GM12892 (cell line): ENCODE results near the gene C19orf81.

Source experiments
- POLR2A ChIP-seq: IDR thresholded peaks from 2 replicates; pipeline ENCODE4 v1.6.1; 2011; ENCODE audit warnings: low read depth, low read length, control low read depth
- POLR2AphosphoS5 ChIP-seq: IDR thresholded peaks from 2 replicates; pipeline ENCODE4 v1.6.1; 2011; ENCODE audit warnings: low read depth, low read length, control low read depth
- TAF1 ChIP-seq: IDR thresholded peaks from 2 replicates; pipeline ENCODE4 v1.6.1; 2011; ENCODE audit warnings: low read depth, mild to moderate bottlenecking, control low read depth, low read length, borderline replicate concordance

GRCh38 chr19:50677636-50678035 lies 28.4 kb downstream of the C19orf81 start:
- TF ChIP-seq POLR2A (no peak), POLR2AphosphoS5 (no peak), TAF1 (no peak)
